Measurements from ENCODE around the gene C2orf74. TPM values are rescaled to one million over a fixed set of nuclear protein-coding genes. Genes with fewer than 3 reads are reported as not detected.
"Not testable (repeated sequence)": the region's sequence is repeated elsewhere in the genome, so short reads cannot be mapped to it uniquely, and the experiment has no call there.

The C2orf74 gene
- total RNA-seq, 4 donors from 2014 or later: 4.2 to 7.1 (median 6.7) TPM; not detected in 1

- TF ChIP-seq POLR2AphosphoS5 (IDR thresholded peaks at IDR 0.05): no peak
- no peak for TF ChIP-seq EP300 (IDR thresholded peaks at IDR 0.05; ENCODE audit: low read depth)
- no peak for TF ChIP-seq POLR2A (IDR thresholded peaks at IDR 0.05)
- TF ChIP-seq CTCF (IDR thresholded peaks at IDR 0.05): no peak
- H3K36me3 ChIP-seq: no peaks in the 10 kb centered on the region
- no peaks in the 10 kb centered on the region for H3K4me1 ChIP-seq
- 80 to 92% methylated on average over 2 to 3 of the region's 3 CpGs for WGBS, 2 donors (ENCODE audit: low coverage in 1 of 2)
- in situ Hi-C loops (cut with MboI; ENCODE audit: low pct_ligation_motif_present in 1 of 4, low pct_unique_long_range_greater_than_20kb in 1 of 4, low sequenced_read_pairs in 3 of 4) (no loop called here), intact Hi-C loops (cut with DNase I; ENCODE audit: low total_unique reads) (no loop called here)
- H3K27ac ChIP-seq: no peak overlapping the region
- no peak overlapping the region for H3K4me3 ChIP-seq
- no peaks in the 10 kb centered on the region for H3K27me3 ChIP-seq
- no peak for DNase-seq
- no peaks in the 10 kb centered on the region for H3K9me3 ChIP-seq
Measured at GRCh38 chr2:61125798-61126197, 36.2 kb upstream of the C2orf74 start.

GRCh38 chr2:61128122-61128521 is 33.9 kb upstream of the C2orf74 start:
- H3K27me3 ChIP-seq; intact Hi-C loops (cut with DNase I; ENCODE audit: low total_unique reads): not testable (repeated sequence)

GRCh38 chr2:61134141-61134540 is 27.8 kb upstream of the C2orf74 start:
- H3K36me3 ChIP-seq: no peaks in the 10 kb centered on the region
- TF ChIP-seq CTCF (IDR thresholded peaks at IDR 0.05) (no peak), EP300 (IDR thresholded peaks at IDR 0.05; ENCODE audit: low read depth) (no peak), POLR2A (IDR thresholded peaks at IDR 0.05) (no peak), POLR2AphosphoS5 (IDR thresholded peaks at IDR 0.05) (no peak)
- no peak for DNase-seq
- H3K27ac ChIP-seq: no peak overlapping the region
- intact Hi-C loops (cut with DNase I; ENCODE audit: low total_unique reads): no loop called here
- H3K4me3 ChIP-seq: no peak overlapping the region
- 72 to 80% methylated on average over 2 to 4 of the region's 4 CpGs for WGBS, 2 donors (ENCODE audit: low coverage in 1 of 2)
- H3K4me1 ChIP-seq: no peaks in the 10 kb centered on the region
- H3K27me3 ChIP-seq: no peaks in the 10 kb centered on the region
- no peaks in the 10 kb centered on the region for H3K9me3 ChIP-seq
- in situ Hi-C loops (cut with MboI; ENCODE audit: low pct_ligation_motif_present in 1 of 4, low pct_unique_long_range_greater_than_20kb in 1 of 4, low sequenced_read_pairs in 3 of 4): no loop called here

More at GRCh38 chr2:61128122-61128521, 33.9 kb upstream of the C2orf74 start:
- H3K4me3 ChIP-seq; DNase-seq; H3K27ac ChIP-seq; H3K36me3 ChIP-seq; H3K9me3 ChIP-seq; in situ Hi-C loops (cut with MboI; ENCODE audit: low pct_ligation_motif_present in 1 of 4, low pct_unique_long_range_greater_than_20kb in 1 of 4, low sequenced_read_pairs in 3 of 4); H3K4me1 ChIP-seq: not testable (repeated sequence)
- WGBS, 2 donors (ENCODE audit: low coverage in 1 of 2): 91 to 92% methylated on average over 6 of the region's 6 CpGs

- intact Hi-C loops (cut with DNase I; ENCODE audit: low total_unique reads) (no loop called here), in situ Hi-C loops (cut with MboI; ENCODE audit: low pct_ligation_motif_present in 1 of 4, low pct_unique_long_range_greater_than_20kb in 1 of 4, low sequenced_read_pairs in 3 of 4) (no loop called here)
- H3K4me3 ChIP-seq: no peak overlapping the region
- 18% methylated on average over 3 of the region's 3 CpGs for WGBS, 2 donors (ENCODE audit: low coverage in 1 of 2)
- no peaks in the 10 kb centered on the region for H3K36me3 ChIP-seq
- no peak overlapping the region for H3K27ac ChIP-seq
- no peaks in the 10 kb centered on the region for H3K27me3 ChIP-seq
- no peaks in the 10 kb centered on the region for H3K9me3 ChIP-seq
- DNase-seq: no peak
- no peak for TF ChIP-seq POLR2A (IDR thresholded peaks at IDR 0.05)
- TF ChIP-seq CTCF (IDR thresholded peaks at IDR 0.05): peak in 2 of 5 experiments; percentile 15 to 22
- TF ChIP-seq EP300 (IDR thresholded peaks at IDR 0.05; ENCODE audit: low read depth): no peak
- no peak for TF ChIP-seq POLR2AphosphoS5 (IDR thresholded peaks at IDR 0.05)
- H3K4me1 ChIP-seq: no peaks in the 10 kb centered on the region
Measured at GRCh38 chr2:61135510-61135909, 26.5 kb upstream of the C2orf74 start.

GRCh38 chr2:61138859-61139258 is 23.1 kb upstream of the C2orf74 start:
- Histone ChIP-seq H3K9me3 (no peaks in the 10 kb centered on the region), H3K4me1 (no peaks in the 10 kb centered on the region), H3K36me3 (no peaks in the 10 kb centered on the region), H3K27me3 (no peaks in the 10 kb centered on the region), H3K4me3 (no peak overlapping the region), H3K27ac (no peak overlapping the region)
- TF ChIP-seq CTCF (IDR thresholded peaks at IDR 0.05): no peak
- no peak for TF ChIP-seq POLR2A (IDR thresholded peaks at IDR 0.05)
- no peak for TF ChIP-seq POLR2AphosphoS5 (IDR thresholded peaks at IDR 0.05)
- TF ChIP-seq EP300 (IDR thresholded peaks at IDR 0.05; ENCODE audit: low read depth): no peak
- in situ Hi-C loops (cut with MboI; ENCODE audit: low pct_ligation_motif_present in 1 of 4, low pct_unique_long_range_greater_than_20kb in 1 of 4, low sequenced_read_pairs in 3 of 4) (no loop called here), intact Hi-C loops (cut with DNase I; ENCODE audit: low total_unique reads) (no loop called here)
- DNase-seq: no peak
- WGBS, 2 donors (ENCODE audit: low coverage in 1 of 2): 93% methylated on average over 4 of the region's 4 CpGs; no CpG with 5 or more reads in 1 of the 2 donors

Data from transverse colon (tissue), 4 donors.